Calu3 (cell line): Measurements from ENCODE around the gene ACER2. TPM values are rescaled to one million over a fixed set of nuclear protein-coding genes. Genes with fewer than 3 reads are reported as not detected.
"Not testable (repeated sequence)": the region's sequence is repeated elsewhere in the genome, so short reads cannot be mapped to it uniquely, and the experiment has no call there.

Experiments used
- BruUV-seq: library from RNA; stranded (reverse); fragments of 400-500 nt; replicated peaks from 2 replicates; lab custom pipeline; 2021; lab: Mats Ljungman, UMichigan
- CTCF ChIA-PET: fragments of 300-600 bp; sonication (Branson Sonifier 250); formaldehyde crosslinking; loops from one replicate; lab custom pipeline; 2022; ENCODE audit warnings: antibody characterized with exemption; lab: Charles Lee
- DNase-seq: peaks from one replicate; pipeline ENCODE4 v3.0.0; 2022
- H3K27ac Mint-ChIP-seq: one replicate; pipeline ENCODE4 v1.8.0; 2022; ENCODE audit warnings: mixed read lengths; ENCODE audit not compliant: unreplicated experiment
- H3K27me3 Mint-ChIP-seq: one replicate; pipeline ENCODE4 v1.8.0; 2022; ENCODE audit warnings: mixed read lengths; ENCODE audit not compliant: unreplicated experiment
- H3K36me3 Mint-ChIP-seq: one replicate; pipeline ENCODE4 v1.8.0; 2022; ENCODE audit warnings: mild to moderate bottlenecking, moderate library complexity, mixed read lengths; ENCODE audit not compliant: insufficient read depth, unreplicated experiment
- H3K4me1 Mint-ChIP-seq: one replicate; pipeline ENCODE4 v1.8.0; 2022; ENCODE audit warnings: mild to moderate bottlenecking, low read depth, mixed read lengths; ENCODE audit not compliant: unreplicated experiment
- H3K4me3 Mint-ChIP-seq: one replicate; pipeline ENCODE4 v1.8.0; 2022; ENCODE audit warnings: mild to moderate bottlenecking, low read depth, moderate library complexity, mixed read lengths; ENCODE audit not compliant: unreplicated experiment
- H3K9me3 Mint-ChIP-seq: one replicate; pipeline ENCODE4 v1.8.0; 2022; ENCODE audit warnings: low read depth, mixed read lengths; ENCODE audit not compliant: unreplicated experiment
- CTCF ChIP-seq: fragments of 200-600 bp; IDR thresholded peaks from one replicate; pipeline ENCODE4 v1.8.0; 2022; ENCODE audit warnings: antibody characterized with exemption; ENCODE audit not compliant: unreplicated experiment
- intact Hi-C: fragments of 100-400 bp; cut with micrococcal nuclease; formaldehyde crosslinking; loops from one replicate; pipeline ENCODE4 v1.10.0; 2022; ENCODE audit not compliant: unreplicated experiment
- total RNA-seq: library from RNA; stranded (reverse); gene quantifications from 2 replicates; pipeline ENCODE4 v1.2.3, GENCODE V29; 2022

Gene ACER2
- total RNA-seq, 1 experiment from 2014 or later = 7.6 TPM

- H3K4me3 Mint-ChIP-seq = no peak overlapping the region
- no TSS peak for BruUV-seq
- CTCF ChIA-PET = no interaction called here
- H3K9me3 Mint-ChIP-seq = no peaks in the 10 kb centered on the region
- intact Hi-C loops = loop anchor here (10.0 kb wide), 1 partner anchor 307 kb away; no protein-coding TSS in a partner anchor
- H3K36me3 Mint-ChIP-seq = peaks cover 47% of the 10 kb centered on the region
- no peak overlapping the region for H3K27ac Mint-ChIP-seq
- no peak for TF ChIP-seq CTCF
- no peak for DNase-seq
- peaks cover 16% of the 10 kb centered on the region for H3K4me1 Mint-ChIP-seq
- H3K27me3 Mint-ChIP-seq = no peaks in the 10 kb centered on the region
These were observed 27.2 kb upstream of the ACER2 start for GRCh38 chr9:19381656-19382055.

- DNase-seq, H3K27me3 Mint-ChIP-seq, BruUV-seq, H3K4me1 Mint-ChIP-seq, CTCF ChIA-PET, H3K9me3 Mint-ChIP-seq, H3K27ac Mint-ChIP-seq, H3K4me3 Mint-ChIP-seq: not testable (repeated sequence)
- H3K36me3 Mint-ChIP-seq = peaks cover 13% of the 10 kb centered on the region
- intact Hi-C loops = loop anchor here (10.0 kb wide), 1 partner anchor 310 kb away; no protein-coding TSS in a partner anchor
These were observed 23.6 kb upstream of the ACER2 start for GRCh38 chr9:19385212-19385611.

- TF ChIP-seq CTCF = no peak
- peaks cover 6% of the 10 kb centered on the region for H3K36me3 Mint-ChIP-seq
- H3K9me3 Mint-ChIP-seq = peaks cover 2% of the 10 kb centered on the region
- CTCF ChIA-PET = no interaction called here
- no peak overlapping the region for H3K4me3 Mint-ChIP-seq
- H3K27ac Mint-ChIP-seq = no peak overlapping the region
- H3K27me3 Mint-ChIP-seq = no peaks in the 10 kb centered on the region
- peaks cover 6% of the 10 kb centered on the region for H3K4me1 Mint-ChIP-seq
- no TSS peak for BruUV-seq
- no peak for DNase-seq
- intact Hi-C loops = loop anchor here (10.0 kb wide), 1 partner anchor 311 kb away; no protein-coding TSS in a partner anchor
These were observed 22.9 kb upstream of the ACER2 start for GRCh38 chr9:19385786-19386501.

- H3K4me3 Mint-ChIP-seq = no peak overlapping the region
- TF ChIP-seq CTCF = no peak
- no peaks in the 10 kb centered on the region for H3K27me3 Mint-ChIP-seq
- no peaks in the 10 kb centered on the region for H3K4me1 Mint-ChIP-seq
- intact Hi-C loops = loop anchor here (10.0 kb wide), 1 partner anchor 312 kb away; no protein-coding TSS in a partner anchor
- BruUV-seq = no TSS peak
- H3K27ac Mint-ChIP-seq = no peak overlapping the region
- no peak for DNase-seq
- peaks cover 2% of the 10 kb centered on the region for H3K9me3 Mint-ChIP-seq
- CTCF ChIA-PET = no interaction called here
- no peaks in the 10 kb centered on the region for H3K36me3 Mint-ChIP-seq
These were observed 22.2 kb upstream of the ACER2 start for GRCh38 chr9:19386502-19387044.
